Measurements from ENCODE around the gene HORMAD1.

HORMAD1 gene

DNA sequence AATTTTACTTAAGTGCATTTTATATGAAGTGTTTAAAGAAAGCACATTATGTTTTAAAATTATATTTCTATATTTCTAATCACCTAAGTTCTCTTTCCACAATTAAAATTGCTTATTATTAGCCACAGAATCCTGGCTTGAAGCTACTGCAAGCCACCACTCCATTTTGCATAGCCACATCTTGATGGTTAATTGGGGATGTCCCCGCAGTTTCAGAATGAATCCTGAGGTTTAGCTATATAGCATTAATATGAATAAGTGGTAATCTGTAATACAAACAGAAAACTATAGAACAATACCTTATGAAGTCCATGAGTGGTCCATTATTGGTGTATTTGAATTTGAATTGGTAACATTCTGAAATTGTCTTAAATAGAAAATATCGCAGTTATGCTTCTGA is 12.1 kb downstream of the HORMAD1 start:
- ChIA-PET POLR2A (no interaction called here), CTCF (no interaction called here)
- Histone ChIP-seq H3K4me1 (ENCODE audit: control insufficient read depth, insufficient read depth, low read length) (no peaks in the 10 kb centered on the region), H3K27ac (ENCODE audit: extremely low read depth, low read depth, low read length) (no peak overlapping the region), H3K9me3 (ENCODE audit: control insufficient read depth, insufficient read depth, low read depth, low read length) (no peaks in the 10 kb centered on the region), H3K4me3 (ENCODE audit: low read depth, low read length) (no peak overlapping the region), H3K36me3 (ENCODE audit: control insufficient read depth in 2 of 2, insufficient read depth in 1 of 2, low read length in 2 of 2) (no peaks in the 10 kb centered on the region)
- TF ChIP-seq ZNF549 (tag by site-specific recombination; IDR thresholded peaks at IDR 0.05) (no peak), ZNF785 (tag by site-specific recombination; IDR thresholded peaks at IDR 0.05) (no peak), ZNF404 (tag by site-specific recombination; IDR thresholded peaks at IDR 0.05) (no peak), ZNF266 (tag by site-specific recombination; IDR thresholded peaks at IDR 0.05; ENCODE audit: low read depth) (no peak), ZNF76 (tag by site-specific recombination; IDR thresholded peaks at IDR 0.05; ENCODE audit: borderline replicate concordance, low read depth) (no peak), HOXC10 (CRISPR knock-in tag; IDR thresholded peaks at IDR 0.05) (no peak), KLF1 (tag by site-specific recombination; IDR thresholded peaks at IDR 0.05) (no peak), ZNF341 (tag by site-specific recombination; IDR thresholded peaks at IDR 0.05; ENCODE audit: low read depth) (no peak), KLF9 (tag by site-specific recombination; IDR thresholded peaks at IDR 0.05; ENCODE audit: low read depth) (no peak), ZNF391 (tag by site-specific recombination; IDR thresholded peaks at IDR 0.05; ENCODE audit: borderline replicate concordance, low read depth) (no peak)
- TF ChIP-seq, protein P1, sequence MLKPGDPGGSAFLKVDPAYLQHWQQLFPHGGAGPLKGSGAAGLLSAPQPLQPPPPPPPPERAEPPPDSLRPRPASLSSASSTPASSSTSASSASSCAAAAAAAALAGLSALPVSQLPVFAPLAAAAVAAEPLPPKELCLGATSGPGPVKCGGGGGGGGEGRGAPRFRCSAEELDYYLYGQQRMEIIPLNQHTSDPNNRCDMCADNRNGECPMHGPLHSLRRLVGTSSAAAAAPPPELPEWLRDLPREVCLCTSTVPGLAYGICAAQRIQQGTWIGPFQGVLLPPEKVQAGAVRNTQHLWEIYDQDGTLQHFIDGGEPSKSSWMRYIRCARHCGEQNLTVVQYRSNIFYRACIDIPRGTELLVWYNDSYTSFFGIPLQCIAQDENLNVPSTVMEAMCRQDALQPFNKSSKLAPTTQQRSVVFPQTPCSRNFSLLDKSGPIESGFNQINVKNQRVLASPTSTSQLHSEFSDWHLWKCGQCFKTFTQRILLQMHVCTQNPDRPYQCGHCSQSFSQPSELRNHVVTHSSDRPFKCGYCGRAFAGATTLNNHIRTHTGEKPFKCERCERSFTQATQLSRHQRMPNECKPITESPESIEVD (tag by site-specific recombination; IDR thresholded peaks at IDR 0.05) = no peak
- TF ChIP-seq, protein P2, sequence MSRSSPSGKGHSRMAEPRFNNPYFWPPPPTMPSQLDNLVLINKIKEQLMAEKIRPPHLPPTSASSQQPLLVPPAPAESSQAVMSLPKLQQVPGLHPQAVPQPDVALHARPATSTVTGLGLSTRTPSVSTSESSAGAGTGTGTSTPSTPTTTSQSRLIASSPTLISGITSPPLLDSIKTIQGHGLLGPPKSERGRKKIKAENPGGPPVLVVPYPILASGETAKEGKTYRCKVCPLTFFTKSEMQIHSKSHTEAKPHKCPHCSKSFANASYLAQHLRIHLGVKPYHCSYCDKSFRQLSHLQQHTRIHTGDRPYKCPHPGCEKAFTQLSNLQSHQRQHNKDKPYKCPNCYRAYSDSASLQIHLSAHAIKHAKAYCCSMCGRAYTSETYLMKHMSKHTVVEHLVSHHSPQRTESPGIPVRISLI (tag by site-specific recombination; IDR thresholded peaks at IDR 0.05) = no peak
- TF ChIP-seq, protein P3, sequence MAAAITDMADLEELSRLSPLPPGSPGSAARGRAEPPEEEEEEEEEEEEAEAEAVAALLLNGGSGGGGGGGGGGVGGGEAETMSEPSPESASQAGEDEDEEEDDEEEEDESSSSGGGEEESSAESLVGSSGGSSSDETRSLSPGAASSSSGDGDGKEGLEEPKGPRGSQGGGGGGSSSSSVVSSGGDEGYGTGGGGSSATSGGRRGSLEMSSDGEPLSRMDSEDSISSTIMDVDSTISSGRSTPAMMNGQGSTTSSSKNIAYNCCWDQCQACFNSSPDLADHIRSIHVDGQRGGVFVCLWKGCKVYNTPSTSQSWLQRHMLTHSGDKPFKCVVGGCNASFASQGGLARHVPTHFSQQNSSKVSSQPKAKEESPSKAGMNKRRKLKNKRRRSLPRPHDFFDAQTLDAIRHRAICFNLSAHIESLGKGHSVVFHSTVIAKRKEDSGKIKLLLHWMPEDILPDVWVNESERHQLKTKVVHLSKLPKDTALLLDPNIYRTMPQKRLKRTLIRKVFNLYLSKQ (tag by site-specific recombination; IDR thresholded peaks at IDR 0.05; ENCODE audit: borderline replicate concordance) = no peak
- TF ChIP-seq, protein P4, sequence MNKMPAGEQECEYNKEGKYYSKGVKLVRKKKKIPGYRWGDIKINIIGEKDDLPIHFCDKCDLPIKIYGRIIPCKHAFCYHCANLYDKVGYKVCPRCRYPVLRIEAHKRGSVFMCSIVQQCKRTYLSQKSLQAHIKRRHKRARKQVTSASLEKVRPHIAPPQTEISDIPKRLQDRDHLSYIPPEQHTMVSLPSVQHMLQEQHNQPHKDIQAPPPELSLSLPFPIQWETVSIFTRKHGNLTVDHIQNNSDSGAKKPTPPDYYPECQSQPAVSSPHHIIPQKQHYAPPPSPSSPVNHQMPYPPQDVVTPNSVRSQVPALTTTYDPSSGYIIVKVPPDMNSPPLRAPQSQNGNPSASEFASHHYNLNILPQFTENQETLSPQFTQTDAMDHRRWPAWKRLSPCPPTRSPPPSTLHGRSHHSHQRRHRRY (tag by site-specific recombination; IDR thresholded peaks at IDR 0.05) = no peak
- TF ChIP-seq, protein P5, sequence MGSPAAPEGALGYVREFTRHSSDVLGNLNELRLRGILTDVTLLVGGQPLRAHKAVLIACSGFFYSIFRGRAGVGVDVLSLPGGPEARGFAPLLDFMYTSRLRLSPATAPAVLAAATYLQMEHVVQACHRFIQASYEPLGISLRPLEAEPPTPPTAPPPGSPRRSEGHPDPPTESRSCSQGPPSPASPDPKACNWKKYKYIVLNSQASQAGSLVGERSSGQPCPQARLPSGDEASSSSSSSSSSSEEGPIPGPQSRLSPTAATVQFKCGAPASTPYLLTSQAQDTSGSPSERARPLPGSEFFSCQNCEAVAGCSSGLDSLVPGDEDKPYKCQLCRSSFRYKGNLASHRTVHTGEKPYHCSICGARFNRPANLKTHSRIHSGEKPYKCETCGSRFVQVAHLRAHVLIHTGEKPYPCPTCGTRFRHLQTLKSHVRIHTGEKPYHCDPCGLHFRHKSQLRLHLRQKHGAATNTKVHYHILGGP (tag by site-specific recombination; IDR thresholded peaks at IDR 0.05) = no peak
- TF ChIP-seq, protein P6, sequence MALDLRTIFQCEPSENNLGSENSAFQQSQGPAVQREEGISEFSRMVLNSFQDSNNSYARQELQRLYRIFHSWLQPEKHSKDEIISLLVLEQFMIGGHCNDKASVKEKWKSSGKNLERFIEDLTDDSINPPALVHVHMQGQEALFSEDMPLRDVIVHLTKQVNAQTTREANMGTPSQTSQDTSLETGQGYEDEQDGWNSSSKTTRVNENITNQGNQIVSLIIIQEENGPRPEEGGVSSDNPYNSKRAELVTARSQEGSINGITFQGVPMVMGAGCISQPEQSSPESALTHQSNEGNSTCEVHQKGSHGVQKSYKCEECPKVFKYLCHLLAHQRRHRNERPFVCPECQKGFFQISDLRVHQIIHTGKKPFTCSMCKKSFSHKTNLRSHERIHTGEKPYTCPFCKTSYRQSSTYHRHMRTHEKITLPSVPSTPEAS (tag by site-specific recombination; IDR thresholded peaks at IDR 0.05) = no peak

DNA sequence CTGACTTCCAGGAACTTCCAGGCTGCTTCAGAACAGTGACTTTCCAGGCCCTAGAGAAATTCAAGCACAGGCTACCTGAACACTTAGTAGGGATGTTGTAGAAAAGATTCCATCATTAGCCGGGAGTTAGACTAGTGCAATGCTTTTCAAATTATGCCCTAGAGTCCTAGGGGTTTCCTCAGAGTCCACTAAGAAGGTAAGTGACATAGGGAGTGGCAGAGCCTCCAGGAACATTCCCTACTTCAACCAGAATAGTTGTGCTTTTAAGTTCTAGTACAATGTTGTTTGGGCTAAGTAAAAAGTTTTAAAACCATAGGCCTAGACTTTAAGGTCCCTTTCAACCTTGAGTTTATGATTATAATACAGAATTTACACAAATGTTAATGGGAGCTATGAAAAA is 14.6 kb downstream of the HORMAD1 start:
- Histone ChIP-seq H3K4me1 (ENCODE audit: control insufficient read depth, insufficient read depth, low read length) (no peaks in the 10 kb centered on the region), H3K4me3 (ENCODE audit: low read depth, low read length) (no peak overlapping the region), H3K27ac (ENCODE audit: extremely low read depth, low read depth, low read length) (no peak overlapping the region), H3K9me3 (ENCODE audit: control insufficient read depth, insufficient read depth, low read depth, low read length) (no peaks in the 10 kb centered on the region), H3K36me3 (ENCODE audit: control insufficient read depth in 2 of 2, insufficient read depth in 1 of 2, low read length in 2 of 2) (no peaks in the 10 kb centered on the region)
- POLR2A ChIA-PET = no interaction called here
- CTCF ChIA-PET = no interaction called here
- no peak for TF ChIP-seq WT1 (tag by site-specific recombination; IDR thresholded peaks at IDR 0.05)
- TF ChIP-seq OVOL3 (tag by site-specific recombination; IDR thresholded peaks at IDR 0.05) = no peak
- no peak for TF ChIP-seq ZNF211 (tag by site-specific recombination; IDR thresholded peaks at IDR 0.05; ENCODE audit: low read depth)
- TF ChIP-seq SCRT2 (tag by site-specific recombination; IDR thresholded peaks at IDR 0.05) = no peak
- no peak for TF ChIP-seq HOXC10 (CRISPR knock-in tag; IDR thresholded peaks at IDR 0.05)
- TF ChIP-seq, protein P7, sequence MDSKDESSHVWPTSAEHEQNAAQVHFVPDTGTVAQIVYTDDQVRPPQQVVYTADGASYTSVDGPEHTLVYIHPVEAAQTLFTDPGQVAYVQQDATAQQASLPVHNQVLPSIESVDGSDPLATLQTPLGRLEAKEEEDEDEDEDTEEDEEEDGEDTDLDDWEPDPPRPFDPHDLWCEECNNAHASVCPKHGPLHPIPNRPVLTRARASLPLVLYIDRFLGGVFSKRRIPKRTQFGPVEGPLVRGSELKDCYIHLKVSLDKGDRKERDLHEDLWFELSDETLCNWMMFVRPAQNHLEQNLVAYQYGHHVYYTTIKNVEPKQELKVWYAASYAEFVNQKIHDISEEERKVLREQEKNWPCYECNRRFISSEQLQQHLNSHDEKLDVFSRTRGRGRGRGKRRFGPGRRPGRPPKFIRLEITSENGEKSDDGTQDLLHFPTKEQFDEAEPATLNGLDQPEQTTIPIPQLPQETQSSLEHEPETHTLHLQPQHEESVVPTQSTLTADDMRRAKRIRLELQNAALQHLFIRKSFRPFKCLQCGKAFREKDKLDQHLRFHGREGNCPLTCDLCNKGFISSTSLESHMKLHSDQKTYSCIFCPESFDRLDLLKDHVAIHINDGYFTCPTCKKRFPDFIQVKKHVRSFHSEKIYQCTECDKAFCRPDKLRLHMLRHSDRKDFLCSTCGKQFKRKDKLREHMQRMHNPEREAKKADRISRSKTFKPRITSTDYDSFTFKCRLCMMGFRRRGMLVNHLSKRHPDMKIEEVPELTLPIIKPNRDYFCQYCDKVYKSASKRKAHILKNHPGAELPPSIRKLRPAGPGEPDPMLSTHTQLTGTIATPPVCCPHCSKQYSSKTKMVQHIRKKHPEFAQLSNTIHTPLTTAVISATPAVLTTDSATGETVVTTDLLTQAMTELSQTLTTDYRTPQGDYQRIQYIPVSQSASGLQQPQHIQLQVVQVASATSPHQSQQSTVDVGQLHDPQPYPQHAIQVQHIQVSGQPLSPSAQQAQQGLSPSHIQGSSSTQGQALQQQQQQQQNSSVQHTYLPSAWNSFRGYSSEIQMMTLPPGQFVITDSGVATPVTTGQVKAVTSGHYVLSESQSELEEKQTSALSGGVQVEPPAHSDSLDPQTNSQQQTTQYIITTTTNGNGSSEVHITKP (tag by site-specific recombination; IDR thresholded peaks at IDR 0.05) = no peak
- TF ChIP-seq, protein P8, sequence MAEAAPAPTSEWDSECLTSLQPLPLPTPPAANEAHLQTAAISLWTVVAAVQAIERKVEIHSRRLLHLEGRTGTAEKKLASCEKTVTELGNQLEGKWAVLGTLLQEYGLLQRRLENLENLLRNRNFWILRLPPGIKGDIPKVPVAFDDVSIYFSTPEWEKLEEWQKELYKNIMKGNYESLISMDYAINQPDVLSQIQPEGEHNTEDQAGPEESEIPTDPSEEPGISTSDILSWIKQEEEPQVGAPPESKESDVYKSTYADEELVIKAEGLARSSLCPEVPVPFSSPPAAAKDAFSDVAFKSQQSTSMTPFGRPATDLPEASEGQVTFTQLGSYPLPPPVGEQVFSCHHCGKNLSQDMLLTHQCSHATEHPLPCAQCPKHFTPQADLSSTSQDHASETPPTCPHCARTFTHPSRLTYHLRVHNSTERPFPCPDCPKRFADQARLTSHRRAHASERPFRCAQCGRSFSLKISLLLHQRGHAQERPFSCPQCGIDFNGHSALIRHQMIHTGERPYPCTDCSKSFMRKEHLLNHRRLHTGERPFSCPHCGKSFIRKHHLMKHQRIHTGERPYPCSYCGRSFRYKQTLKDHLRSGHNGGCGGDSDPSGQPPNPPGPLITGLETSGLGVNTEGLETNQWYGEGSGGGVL (tag by site-specific recombination; IDR thresholded peaks at IDR 0.05) = no peak

Data from HEK293 (cell line).